GM19455 (cell line): ENCODE data around the gene LRRTM4.

Source experiments
- ATAC-seq: cut with Tn5 transposase; IDR thresholded peaks from one replicate; pipeline ENCODE4 v1.9.1; 2021; ENCODE audit not compliant: unreplicated experiment

Gene LRRTM4

GRCh38 chr2:77521931-77522470 is at the start of gene LRRTM4:
Gene LRRTM4, minus strand, starts transcription at chr2:77522376.
- no peak for ATAC-seq

GRCh38 chr2:77571545-77571944 is 49.4 kb upstream of the LRRTM4 start:
- ATAC-seq: no peak

- no peak for ATAC-seq
Observed at GRCh38 chr2:77567723-77568122, 45.5 kb upstream of the LRRTM4 start.

- no peak for ATAC-seq
Observed at GRCh38 chr2:77566582-77566981, 44.4 kb upstream of the LRRTM4 start.

- ATAC-seq: no peak
Observed at GRCh38 chr2:77566131-77566530, 44.0 kb upstream of the LRRTM4 start.

- no peak for ATAC-seq
Observed at GRCh38 chr2:77552956-77553355, 30.8 kb upstream of the LRRTM4 start.

GRCh38 chr2:77538031-77538430 is 15.9 kb upstream of the LRRTM4 start:
- ATAC-seq: no peak

GRCh38 chr2:77522888-77523287 is 712 bp upstream of the LRRTM4 start:
- ATAC-seq: no peak

GRCh38 chr2:77521548-77521891 is 656 bp downstream of the LRRTM4 start:
- ATAC-seq: no peak

- no peak for ATAC-seq
Observed at GRCh38 chr2:77520641-77521547, 1.3 kb downstream of the LRRTM4 start.

- no peak for ATAC-seq
Observed at GRCh38 chr2:77519888-77520506, 2.2 kb downstream of the LRRTM4 start.

GRCh38 chr2:77519164-77519887 is 2.9 kb downstream of the LRRTM4 start:
- no peak for ATAC-seq

- no peak for ATAC-seq
Observed at GRCh38 chr2:77518311-77518710, 3.9 kb downstream of the LRRTM4 start.

GRCh38 chr2:77513191-77513590 is 9.0 kb downstream of the LRRTM4 start:
- ATAC-seq: no peak

- ATAC-seq: no peak
Observed at GRCh38 chr2:77512507-77512906, 9.7 kb downstream of the LRRTM4 start.

- ATAC-seq: no peak
Observed at GRCh38 chr2:77508511-77508910, 13.7 kb downstream of the LRRTM4 start.

GRCh38 chr2:77507657-77508056 is 14.5 kb downstream of the LRRTM4 start:
- ATAC-seq: no peak

- no peak for ATAC-seq
Observed at GRCh38 chr2:77488141-77488540, 34.0 kb downstream of the LRRTM4 start.

GRCh38 chr2:77487074-77487803 is 34.9 kb downstream of the LRRTM4 start:
- ATAC-seq: no peak

- no peak for ATAC-seq
Observed at GRCh38 chr2:77484026-77484425, 38.1 kb downstream of the LRRTM4 start.

GRCh38 chr2:77479895-77480294 is 42.3 kb downstream of the LRRTM4 start:
- no peak for ATAC-seq
